Measurements from ENCODE around the gene HOXD3. TPM values are rescaled to one million over a fixed set of nuclear protein-coding genes. Genes with fewer than 3 reads are reported as not detected.
A peak's percentile ranks its signal among the peaks of the same experiment; 100 is the strongest.

The HOXD3 gene
- total and polyA plus RNA-seq, 9 donors: 6.7 to 18.7 (median 14.8) TPM

GRCh38 chr2:176160986-176161824 is 4.1 kb downstream of the HOXD3 start:
- no peak for DNase-seq
- WGBS, 3 donors: 80 to 92% (median 82%) methylated on average over 22 of the region's 22 CpGs
- H3K27ac ChIP-seq: no peak overlapping the region
- H3K9me3 ChIP-seq: peaks cover 0 to 4% of the 10 kb centered on the region in 2 donors
- H3K4me1 ChIP-seq (ENCODE audit: insufficient read depth): peaks cover 3% of the 10 kb centered on the region
- intact Hi-C loops (cut with DNase I): no loop called here
- TF ChIP-seq EP300 (IDR thresholded peaks at IDR 0.05) (no peak), CTCF (IDR thresholded peaks at IDR 0.05) (no peak), POLR2A (IDR thresholded peaks at IDR 0.05) (no peak)
- H3K27me3 ChIP-seq: no peaks in the 10 kb centered on the region
- H3K4me3 ChIP-seq: peak overlapping the region; percentile 30
- no peaks in the 10 kb centered on the region for H3K36me3 ChIP-seq

GRCh38 chr2:176161825-176162626 is 4.9 kb downstream of the HOXD3 start:
- intact Hi-C loops (cut with DNase I): no loop called here
- Histone ChIP-seq H3K27ac (no peak overlapping the region), H3K4me3 (peak overlapping the region; percentile 27), H3K9me3 (peaks cover 0 to 4% of the 10 kb centered on the region in 2 donors), H3K4me1 (ENCODE audit: insufficient read depth) (peaks cover 3% of the 10 kb centered on the region), H3K27me3 (no peaks in the 10 kb centered on the region), H3K36me3 (no peaks in the 10 kb centered on the region)
- 60 to 76% (median 63%) methylated on average over 22 of the region's 22 CpGs for WGBS, 3 donors
- no peak for DNase-seq
- TF ChIP-seq POLR2A (IDR thresholded peaks at IDR 0.05) (no peak), EP300 (IDR thresholded peaks at IDR 0.05) (no peak), CTCF (IDR thresholded peaks at IDR 0.05) (no peak)

GRCh38 chr2:176162911-176163671 is 6.0 kb downstream of the HOXD3 start:
- no peaks in the 10 kb centered on the region for H3K36me3 ChIP-seq
- WGBS, 3 donors: 70 to 80% (median 71%) methylated on average over 29 of the region's 29 CpGs
- peaks cover 0 to 4% of the 10 kb centered on the region in 2 donors for H3K9me3 ChIP-seq
- peaks cover 3% of the 10 kb centered on the region for H3K4me1 ChIP-seq (ENCODE audit: insufficient read depth)
- no peak overlapping the region for H3K4me3 ChIP-seq
- intact Hi-C loops (cut with DNase I): no loop called here
- no peaks in the 10 kb centered on the region for H3K27me3 ChIP-seq
- TF ChIP-seq EP300 (IDR thresholded peaks at IDR 0.05) (no peak), POLR2A (IDR thresholded peaks at IDR 0.05) (no peak), CTCF (IDR thresholded peaks at IDR 0.05) (no peak)
- DNase-seq: no peak
- H3K27ac ChIP-seq: no peak overlapping the region

- WGBS, 3 donors: 82 to 89% (median 83%) methylated on average over 12 of the region's 12 CpGs
- Histone ChIP-seq H3K27me3 (no peaks in the 10 kb centered on the region), H3K9me3 (peaks cover 0 to 4% of the 10 kb centered on the region in 2 donors), H3K4me1 (ENCODE audit: insufficient read depth) (peaks cover 3% of the 10 kb centered on the region), H3K27ac (no peak overlapping the region), H3K36me3 (no peaks in the 10 kb centered on the region), H3K4me3 (no peak overlapping the region)
- intact Hi-C loops (cut with DNase I): no loop called here
- DNase-seq: no peak
- TF ChIP-seq EP300 (IDR thresholded peaks at IDR 0.05): no peak
- TF ChIP-seq CTCF (IDR thresholded peaks at IDR 0.05): no peak
- no peak for TF ChIP-seq POLR2A (IDR thresholded peaks at IDR 0.05)
These were observed 6.6 kb downstream of the HOXD3 start for GRCh38 chr2:176163672-176164056.
